ENCODE measurements around the gene GNAQ.

Gene GNAQ

GRCh38 chr9:78001946-78002731 is 29.5 kb downstream of the GNAQ start:
- DNase-seq = no peak

DNA sequence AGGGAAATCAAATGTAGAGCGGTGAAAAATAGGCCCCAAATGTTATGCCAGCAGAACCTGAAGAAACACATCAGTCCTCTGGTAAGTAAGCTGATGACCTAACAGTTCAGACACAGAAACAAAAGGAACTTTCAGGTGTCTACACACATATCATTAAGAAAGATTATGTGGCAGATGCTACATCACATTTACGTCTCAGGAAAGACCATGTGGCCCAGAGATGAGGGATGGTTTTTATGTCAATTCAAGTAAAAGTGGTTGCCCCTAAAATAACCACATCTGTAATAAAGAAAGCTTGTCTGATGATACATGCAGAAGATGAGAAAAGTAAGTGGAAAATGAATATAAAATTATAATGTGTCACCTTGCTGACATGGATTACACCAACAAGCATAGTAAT is 31.4 kb downstream of the GNAQ start:
- peak in 1 of 3 experiments; percentile 32 for DNase-seq

DNA sequence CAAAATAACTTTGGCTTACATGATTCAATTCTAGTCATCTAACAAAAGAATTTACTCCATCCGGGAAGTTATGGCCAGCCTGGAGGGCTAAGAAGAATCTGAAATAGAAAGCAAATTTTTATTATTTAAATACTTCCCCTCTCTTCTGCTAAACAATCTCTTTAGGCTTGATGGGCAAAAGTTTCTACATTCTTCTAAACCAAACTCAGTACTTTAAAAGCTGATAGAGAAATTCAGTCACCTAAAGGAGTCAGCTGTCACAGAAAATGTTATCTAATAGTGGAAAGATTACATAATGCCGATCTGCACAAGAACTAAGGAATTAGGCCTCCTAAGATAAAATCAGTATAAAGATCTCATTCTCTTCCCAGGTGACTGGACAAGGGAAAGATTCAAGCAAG is 32.4 kb downstream of the GNAQ start:
- no peak for DNase-seq

DNA sequence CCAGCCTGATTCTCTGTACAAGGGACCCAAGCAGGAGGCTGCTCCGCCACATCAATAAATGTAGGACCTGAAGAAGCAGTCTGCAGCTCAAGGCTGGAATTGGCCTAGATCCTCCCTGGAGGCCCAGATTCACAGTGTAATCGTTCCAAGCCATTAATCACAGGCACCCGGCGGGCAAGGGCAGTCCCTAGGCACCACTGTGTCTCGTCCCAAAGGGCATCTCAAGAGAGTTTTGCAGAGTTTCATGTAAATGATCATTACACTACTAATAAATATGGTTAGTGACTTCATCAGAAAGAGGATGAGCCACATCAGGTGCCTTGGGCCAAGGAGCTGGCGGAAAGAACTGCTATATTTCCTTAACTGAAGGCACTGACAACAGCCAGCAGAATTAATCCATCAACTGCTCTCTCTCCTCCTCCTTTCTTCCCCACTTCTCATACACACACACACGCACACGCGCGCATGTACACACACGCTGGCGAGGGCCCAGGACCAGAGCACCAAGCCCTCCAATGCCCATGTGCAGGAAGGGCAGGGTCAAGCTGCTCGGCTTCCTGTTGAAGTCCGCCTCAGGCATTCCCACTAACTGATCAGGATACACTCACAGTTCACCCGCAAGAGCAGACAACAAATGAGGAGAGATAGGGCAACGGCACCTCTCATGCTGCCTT is 33.9 kb downstream of the GNAQ start:
- DNase-seq = peak in 1 of 3 experiments; percentile 20

DNA sequence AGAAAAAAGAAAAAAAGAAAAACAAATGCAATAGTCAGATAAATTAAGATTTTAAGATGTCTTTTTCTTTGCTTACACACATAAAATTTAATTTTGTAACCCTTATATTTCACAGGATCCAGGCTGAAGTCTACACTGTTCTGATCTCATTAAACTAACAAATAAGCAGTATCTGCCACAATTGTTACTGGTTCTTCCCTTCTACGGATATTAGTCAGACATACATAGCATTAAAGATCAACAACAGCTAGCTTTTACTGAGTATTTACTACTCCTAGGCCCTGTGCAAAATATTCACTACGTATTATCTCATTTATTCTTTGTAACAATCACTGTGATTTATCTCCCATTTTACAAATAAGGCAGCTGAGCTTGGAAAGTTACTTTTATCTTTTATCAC is 34.9 kb downstream of the GNAQ start:
- DNase-seq = no peak

- DNase-seq = no peak
Measured at GRCh38 chr9:77991191-77991590, 40.4 kb downstream of the GNAQ start.

DNA sequence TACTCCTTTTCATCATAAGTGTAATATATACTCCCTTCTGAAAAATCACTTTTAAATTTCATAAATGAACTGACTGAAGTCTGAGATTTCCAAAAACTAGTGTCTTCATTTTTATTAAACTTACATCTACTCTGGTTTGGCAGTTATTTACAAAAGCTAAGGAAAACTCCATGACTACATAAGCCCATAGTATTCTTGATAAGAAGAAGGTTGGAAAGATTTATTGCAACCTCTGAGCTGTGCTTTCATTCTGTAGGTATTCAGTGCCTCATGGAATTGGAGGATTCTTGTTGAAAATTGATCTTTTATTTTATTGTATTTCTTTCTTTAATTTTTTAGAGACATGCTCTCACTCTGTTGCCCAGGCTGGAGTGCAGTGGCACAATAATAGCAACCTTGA is 41.7 kb downstream of the GNAQ start:
- DNase-seq = no peak

DNA sequence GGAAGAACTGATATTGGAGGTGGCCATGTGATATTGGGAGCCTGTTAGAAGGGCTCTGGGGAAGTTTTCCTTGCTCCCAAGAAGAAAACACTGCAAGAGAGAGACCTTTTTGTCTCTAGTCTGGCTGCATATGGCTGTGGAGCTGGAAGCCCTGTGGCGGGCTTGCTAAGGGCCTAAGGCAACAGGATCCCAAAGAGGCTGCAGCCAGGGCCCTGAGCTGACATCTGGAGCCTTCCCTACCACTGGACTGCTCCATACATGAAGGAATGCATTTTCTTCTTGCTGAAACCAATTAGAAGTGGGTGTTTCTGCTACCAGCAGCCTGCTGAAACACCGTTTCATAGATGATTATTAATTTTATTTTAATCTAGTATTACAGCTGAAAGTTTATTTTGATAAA is 42.2 kb downstream of the GNAQ start:
- no peak for DNase-seq

DNA sequence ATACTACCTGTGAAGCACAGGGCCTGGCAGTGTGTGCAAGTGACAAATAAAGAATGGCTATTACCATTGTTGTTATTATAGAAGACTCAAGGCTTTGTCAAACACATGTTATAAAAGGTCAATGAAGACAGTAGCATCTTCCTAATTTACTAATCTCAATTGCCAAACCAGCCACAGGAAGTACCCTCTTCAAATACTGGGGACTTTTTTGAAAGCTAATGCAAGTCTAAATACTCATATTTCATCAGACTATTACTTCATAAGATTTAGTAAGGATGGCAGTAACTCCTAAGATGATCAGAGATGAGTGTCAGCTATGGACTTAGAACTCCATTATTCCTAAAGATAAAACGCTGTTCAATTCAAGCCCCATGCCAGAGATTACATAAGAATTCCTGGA is 43.0 kb downstream of the GNAQ start:
- DNase-seq = no peak

DNA sequence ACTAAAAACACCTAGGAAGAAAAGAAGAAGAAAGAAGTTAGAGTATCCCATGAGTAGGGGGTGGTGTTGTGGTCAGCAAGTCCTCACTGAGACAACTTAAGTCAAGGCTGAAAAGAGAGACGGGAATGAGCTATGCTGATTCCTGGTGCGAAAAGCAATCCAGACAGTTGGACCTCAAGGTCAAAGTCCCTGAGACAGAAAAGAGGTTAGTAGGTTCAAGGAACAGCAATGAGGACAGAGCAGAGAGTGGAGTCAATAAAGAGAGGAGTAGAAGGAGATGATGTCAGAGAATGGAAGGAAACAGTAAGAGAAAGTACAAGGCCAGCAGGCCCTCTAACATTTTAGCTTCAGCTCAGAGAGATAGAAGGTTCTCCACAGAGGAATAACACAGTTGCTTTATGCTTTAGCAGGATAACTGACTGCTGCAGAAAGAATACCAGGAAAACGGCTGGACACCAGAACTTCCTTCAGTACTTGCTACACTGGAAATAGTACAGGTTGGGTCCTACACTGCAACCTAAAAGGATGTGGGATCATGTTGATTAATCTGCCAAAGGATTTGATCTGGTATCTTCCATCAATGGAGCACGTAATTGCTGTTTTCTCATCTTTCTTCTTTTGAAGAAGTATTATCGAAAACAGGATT is 43.6 kb downstream of the GNAQ start:
- no peak for DNase-seq

GRCh38 chr9:77987081-77987656 is 44.4 kb downstream of the GNAQ start:
- no peak for DNase-seq

DNA sequence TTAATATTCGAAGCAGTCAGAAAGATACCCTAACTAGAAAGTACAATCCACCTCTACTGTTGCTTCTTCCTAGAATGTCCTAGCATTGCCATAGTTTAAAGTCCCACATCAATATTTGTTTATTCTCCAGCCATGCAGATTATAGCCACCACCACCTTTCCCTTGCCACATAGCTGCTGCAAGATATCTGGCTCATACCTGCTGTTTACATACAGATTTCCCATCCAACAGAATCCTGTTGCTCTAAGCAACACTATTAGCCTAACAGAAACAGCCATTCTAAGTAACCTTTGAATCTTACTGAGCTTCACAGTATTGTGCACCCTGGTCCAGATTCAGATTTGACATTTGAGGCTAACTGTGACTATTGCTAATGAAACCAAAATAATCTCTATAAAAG is 45.6 kb downstream of the GNAQ start:
- DNase-seq = no peak

GRCh38 chr9:77983320-77983662 is 48.3 kb downstream of the GNAQ start:
- no peak for DNase-seq

GRCh38 chr9:77982581-77983319 is 48.9 kb downstream of the GNAQ start:
- DNase-seq = no peak

- DNase-seq = no peak
Measured at GRCh38 chr9:77981907-77982306, 49.7 kb downstream of the GNAQ start.

DNA sequence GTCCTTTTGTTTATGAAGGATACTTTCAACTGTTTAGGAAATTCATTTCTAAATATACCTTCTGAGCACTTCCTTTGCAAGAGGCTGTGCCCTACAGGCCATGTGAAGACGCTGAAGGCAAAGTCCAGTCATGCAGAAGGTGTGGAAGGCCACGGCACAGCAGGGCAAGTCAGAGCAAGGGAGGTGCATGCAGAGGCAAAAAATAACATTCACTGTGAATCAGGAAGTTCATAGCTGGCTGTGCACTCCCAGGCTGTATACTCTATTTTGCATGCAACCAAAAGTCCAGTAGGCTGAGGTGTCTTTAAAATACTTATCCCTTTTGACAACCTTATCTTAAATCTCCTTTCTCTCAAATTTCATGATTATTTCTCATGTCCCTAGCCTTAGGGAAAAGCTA is 50.3 kb downstream of the GNAQ start:
- DNase-seq = peak in 1 of 3 experiments; percentile 38

DNA sequence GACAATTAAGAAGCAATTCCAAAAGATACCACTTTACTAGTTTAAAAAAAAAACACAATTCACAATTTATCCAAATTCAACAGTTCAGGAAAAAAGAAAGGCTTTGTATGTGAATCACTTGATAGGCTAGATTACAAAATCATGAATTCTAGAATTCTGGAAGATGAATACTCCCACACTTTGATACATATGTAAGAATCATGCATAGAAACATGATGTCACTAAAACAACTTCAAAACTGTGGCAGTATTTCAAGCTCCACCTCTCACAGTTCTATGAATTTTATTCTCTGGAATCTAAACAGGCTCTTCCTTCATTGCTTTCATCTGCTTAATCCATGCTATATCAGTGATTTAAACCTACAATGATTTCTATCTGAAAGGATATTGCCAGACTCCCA is 51.0 kb downstream of the GNAQ start:
- DNase-seq = no peak

DNA sequence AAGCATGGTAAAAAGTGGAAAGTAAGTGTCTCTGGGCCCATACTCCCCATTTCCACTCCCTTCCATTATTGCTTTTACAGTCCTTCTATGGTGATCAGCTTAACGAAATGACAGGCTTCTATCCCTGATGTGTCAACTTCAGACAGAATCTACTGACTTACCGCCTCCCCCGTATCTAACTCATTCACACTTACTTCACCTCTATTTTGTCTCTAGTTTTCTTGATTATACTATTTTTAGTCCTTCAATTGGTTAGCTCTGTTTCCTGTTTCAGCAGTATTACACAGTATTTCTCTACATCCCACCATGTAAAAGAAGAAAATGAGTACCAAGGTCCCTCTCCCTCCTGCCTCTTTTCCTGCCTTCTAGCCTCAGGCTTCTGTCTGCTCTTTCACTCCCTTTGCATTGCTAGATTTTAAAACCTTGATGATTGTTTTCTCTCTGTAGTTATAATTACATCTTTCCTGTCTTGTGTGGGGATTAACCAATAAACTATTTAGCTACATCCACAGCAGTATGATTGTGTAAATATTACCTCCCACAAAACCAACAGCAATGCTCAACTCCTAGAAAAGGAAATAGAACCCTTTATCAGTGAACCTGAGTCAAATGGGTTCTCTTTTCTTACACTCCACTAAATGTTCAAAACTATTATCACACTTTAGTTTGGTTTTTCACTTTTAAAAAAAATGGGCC is 53.4 kb downstream of the GNAQ start:
- DNase-seq = peak in 2 of 3 experiments; percentile 31 to 73

GRCh38 chr9:77977210-77977611 is 54.4 kb downstream of the GNAQ start:
- peak in 2 of 3 experiments; percentile 2 to 35 for DNase-seq

GRCh38 chr9:77975806-77976205 is 55.8 kb downstream of the GNAQ start:
- DNase-seq = no peak

- no peak for DNase-seq
Measured at GRCh38 chr9:77975036-77975435, 56.6 kb downstream of the GNAQ start.

DNA sequence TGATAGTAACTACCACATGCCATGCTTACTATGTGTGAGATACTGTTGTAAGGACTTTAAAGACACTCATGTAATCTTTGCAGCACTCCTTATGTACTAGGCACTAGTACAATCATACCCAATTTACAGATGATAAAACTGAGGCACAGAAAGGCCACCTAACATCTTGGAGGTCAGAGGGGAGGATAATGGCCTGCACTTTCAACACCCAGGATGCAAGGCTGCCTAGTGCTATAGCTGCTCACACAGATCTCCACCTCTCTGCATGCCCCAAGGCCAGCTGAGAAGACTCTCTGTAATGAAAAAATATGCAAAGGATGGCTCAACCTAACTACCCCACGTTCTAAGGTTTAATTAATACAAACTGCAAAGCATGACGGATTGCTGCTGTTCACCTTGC is 57.2 kb downstream of the GNAQ start:
- DNase-seq = no peak

Measured in NCI-H1417 (cell line).